Erythroblast (primary cell): ENCODE measurements around the gene AP3S2.
"Not testable (repeated sequence)": the region's sequence is repeated elsewhere in the genome, so short reads cannot be mapped to it uniquely, and the experiment has no call there.

Experiments
- GATA1 ChIP-seq: IDR thresholded peaks from 2 replicates; pipeline ENCODE4 v1.6.1; 2011; ENCODE audit warnings: low read depth, mild to moderate bottlenecking, control low read depth, low read length, moderate library complexity
- POLR2A ChIP-seq: IDR thresholded peaks from 2 replicates; pipeline ENCODE4 v1.6.1; 2011; ENCODE audit warnings: mild to moderate bottlenecking, low read length

DNA sequence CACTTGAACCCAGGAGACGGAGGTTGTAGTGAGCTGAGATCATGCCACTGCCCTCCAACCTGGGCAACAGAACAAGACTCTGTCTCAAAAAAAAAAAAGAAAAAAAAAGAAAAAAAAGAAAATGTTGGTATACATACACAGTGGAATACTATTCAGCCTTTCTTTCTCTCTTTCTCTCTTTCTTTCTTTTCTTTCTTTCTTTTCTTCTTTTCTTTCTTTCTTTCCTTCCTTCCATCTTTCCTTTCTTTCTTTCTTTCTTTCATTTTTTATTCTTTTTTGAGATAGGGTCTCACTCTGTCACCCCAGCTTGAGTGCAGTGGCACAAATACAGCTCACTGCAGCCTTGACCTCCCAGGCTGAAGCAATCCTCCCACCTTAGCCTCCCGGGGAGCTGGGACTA, 45.6 kb upstream of the AP3S2 start:
- TF ChIP-seq POLR2A, GATA1: not testable (repeated sequence)
